Amygdala (tissue), 56 donors: Measurements from ENCODE around the gene CLEC4F.
"Not testable (repeated sequence)": the region's sequence is repeated elsewhere in the genome, so short reads cannot be mapped to it uniquely, and the experiment has no call there.

ENCODE experiments used
- DNase-seq, 56 donors: peaks; one replicate each; lab custom pipeline; 2025; lab: John Stamatoyannopoulos, UW

The CLEC4F gene

DNA sequence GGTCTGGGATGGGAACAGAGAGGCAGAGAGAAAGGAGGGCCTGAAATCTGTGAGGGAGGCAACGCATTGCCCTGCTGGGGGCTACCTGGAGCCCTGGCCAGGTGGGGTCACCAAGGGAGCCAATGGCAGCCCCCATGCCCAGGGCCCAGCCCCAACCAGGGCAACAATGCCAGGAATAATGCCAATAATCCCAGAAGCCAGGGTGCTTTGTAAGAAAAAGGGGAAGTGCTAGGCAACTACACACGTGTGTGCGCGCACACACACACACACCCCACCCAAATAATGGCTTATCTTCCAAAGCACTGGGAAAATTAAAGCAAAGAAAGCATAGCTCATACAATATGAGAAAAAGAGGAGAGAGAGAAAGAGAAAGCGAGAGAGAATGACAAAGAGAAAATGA, 7.0 kb upstream of the CLEC4F start:
- DNase-seq = no peak

DNA sequence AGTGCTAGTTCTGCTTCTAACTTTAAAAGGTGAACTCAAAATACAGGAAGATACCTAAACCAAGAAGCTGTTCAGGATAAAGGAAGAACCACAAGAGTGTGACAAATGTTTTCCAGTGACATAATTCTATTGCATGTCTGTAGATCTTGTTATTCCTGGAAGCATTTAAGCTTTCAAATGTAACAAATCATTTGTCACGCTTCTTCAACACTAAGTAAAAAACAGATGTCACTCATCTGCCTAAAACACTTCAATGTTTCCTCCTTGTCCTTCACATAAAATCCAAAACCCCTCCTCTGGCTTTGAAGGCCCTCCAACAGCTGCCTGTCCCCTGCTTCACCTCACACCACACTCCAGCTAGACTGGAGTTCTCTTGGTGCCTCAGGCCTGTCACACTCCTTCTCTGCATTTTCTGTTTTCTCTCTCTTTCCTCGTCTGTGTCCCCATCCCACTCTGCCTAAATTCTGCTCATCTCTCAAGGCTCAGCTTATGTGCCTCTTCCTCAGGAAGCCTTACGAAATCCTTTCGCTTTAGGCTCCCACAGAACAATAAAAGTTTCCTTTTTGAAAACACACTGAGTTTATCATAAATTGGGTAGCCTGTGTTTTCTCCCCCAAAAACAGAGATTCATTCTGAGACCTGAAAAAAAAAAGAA, 6.4 kb upstream of the CLEC4F start:
- no peak for DNase-seq

DNA sequence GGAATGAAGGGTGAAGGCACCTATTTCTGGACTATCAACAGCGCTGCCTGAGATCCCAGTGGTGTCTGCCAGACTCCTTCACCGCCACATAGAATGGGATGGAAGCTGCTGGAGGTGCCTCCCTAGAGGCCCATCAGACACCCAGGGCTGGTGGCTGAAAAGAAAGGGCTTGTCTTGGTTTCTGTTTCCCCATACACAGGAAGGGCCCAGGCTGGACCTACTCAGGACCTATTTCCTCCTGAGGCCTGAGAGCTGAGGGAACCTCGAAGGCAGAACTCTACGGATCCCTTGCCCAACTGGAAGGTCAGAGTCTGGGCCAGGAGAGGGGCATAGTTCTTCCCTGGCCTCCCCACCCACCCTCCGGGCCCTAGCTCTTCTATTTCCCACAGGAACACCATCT, 2.9 kb upstream of the CLEC4F start:
- no peak for DNase-seq

DNA sequence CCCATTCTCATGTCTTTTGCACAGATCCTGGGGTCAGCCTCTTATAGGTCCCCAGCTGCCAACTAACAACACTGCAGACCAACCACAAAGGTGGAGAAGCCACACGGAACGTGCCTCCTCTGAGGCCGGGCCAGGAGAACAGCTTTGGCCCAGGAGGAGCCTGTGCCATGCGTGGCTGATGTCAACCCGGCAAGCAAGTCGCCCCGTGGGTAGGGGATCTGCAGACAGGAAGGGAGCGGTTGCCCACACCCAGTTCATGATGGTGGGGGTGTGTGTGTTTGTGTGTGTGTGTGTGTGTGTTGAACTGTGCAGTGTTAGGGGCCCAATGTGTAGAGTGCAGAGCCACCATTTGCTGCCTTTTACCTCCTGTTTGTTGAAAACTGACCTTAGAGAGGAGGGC, 2.4 kb upstream of the CLEC4F start:
- DNase-seq = no peak

DNA sequence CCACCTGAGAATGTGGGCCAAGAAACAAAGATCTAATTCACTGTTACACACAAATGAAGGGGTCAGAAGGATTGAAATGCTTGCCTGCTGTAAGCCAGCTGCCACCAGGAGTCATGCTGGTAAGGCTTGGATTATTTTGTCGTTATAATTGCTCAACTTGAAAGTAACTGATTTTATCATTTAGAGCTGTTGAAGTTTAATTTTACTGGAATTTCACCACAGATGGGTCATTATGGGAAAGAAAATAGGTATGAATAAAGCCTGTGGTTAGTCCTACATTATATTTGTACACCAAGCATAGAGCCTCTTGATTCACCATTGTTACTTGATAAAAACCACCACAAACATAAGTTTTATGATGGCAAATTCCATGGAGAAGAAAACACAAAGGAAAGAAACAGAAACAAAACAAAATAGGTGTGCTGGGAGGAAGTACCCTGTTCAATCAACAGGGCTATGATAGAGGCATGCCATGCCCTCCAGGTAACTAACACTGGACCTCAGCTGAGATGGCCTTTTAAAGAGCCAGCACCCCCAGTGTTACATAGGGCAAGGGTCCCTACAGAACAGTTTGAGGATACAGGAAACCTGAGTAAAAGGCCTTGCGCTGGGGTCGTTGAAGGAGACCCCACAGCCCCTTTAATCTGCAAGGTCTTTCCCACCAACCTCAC, 3.0 kb downstream of the CLEC4F start:
- DNase-seq = no peak

DNA sequence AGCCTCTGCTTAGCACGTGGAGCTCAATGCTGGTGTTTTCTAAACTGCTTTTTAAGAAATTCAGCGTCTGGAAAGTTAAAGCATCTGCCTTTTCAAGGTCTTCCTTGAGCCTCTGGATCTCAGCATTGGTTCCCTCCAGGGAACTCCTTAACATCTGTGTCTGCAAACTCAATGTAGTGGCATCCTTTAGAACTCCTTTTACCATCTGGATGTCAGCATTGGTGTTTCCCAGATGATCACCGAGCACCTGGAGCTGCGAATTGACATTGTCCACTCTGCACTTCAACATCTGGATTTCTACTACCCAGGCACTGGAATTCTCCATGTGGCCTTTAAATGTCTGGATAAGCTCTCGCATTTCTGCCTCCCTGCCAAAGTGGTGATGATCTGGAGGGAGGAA, 3.7 kb downstream of the CLEC4F start:
- DNase-seq = no peak

DNA sequence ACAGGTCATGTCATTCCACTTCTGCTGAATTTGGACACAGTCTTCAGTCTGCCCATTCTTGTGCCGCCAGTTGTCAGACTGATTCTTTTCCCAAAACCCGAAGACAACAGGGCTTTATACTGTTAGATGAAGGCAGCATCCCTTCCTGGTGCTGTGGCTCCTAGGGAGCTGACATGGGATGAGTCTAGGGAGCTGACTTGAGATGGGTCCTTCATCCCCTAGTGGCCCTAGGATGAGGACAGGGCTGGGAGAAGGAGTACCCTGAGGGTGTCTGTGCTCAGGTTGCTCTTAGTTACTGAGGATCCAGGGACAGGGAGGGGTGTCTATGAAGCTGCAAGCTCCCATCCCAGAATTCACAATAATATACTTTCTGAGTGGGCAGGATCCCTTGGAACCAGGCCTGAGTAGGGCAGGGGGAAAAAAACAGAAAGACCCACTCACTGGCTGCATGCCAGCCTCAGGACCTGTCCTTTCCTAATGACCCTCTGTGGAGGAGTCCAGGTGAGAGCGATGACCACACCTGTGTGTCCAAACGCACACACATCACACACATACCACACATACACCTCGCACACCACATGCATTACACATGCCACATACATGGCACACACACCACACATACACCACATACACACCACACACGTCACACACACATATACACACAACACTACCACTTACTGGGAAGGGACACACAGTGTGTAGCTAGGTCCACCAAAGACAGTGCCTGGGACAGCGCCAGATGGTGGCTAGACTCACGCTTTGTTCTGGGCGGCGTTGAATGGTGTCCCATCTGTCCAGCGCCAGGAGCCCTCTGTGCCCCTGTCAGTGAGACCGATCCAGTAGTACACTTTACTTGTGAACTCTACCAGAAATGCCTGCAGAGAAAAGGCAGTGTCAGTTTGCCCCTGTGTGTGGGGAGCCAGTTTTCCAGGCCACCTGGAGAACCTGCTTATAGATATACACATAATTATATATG, 11.1 kb downstream of the CLEC4F start:
- DNase-seq = no peak

DNA sequence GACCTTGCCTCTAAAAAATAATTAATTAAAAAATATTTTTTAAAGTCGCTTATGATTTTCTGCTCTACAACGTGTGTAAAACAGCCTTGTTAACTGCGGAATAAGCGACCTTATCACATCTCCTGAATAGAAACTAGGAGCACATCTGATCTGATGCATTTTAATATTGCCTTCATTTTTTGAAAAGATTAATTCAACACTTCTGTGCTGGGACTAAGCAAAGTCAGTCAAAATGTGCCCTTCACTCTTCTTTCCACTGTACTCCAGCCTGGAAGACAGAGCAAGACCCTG, 12.6 kb downstream of the CLEC4F start:
- no peak for DNase-seq

DNA sequence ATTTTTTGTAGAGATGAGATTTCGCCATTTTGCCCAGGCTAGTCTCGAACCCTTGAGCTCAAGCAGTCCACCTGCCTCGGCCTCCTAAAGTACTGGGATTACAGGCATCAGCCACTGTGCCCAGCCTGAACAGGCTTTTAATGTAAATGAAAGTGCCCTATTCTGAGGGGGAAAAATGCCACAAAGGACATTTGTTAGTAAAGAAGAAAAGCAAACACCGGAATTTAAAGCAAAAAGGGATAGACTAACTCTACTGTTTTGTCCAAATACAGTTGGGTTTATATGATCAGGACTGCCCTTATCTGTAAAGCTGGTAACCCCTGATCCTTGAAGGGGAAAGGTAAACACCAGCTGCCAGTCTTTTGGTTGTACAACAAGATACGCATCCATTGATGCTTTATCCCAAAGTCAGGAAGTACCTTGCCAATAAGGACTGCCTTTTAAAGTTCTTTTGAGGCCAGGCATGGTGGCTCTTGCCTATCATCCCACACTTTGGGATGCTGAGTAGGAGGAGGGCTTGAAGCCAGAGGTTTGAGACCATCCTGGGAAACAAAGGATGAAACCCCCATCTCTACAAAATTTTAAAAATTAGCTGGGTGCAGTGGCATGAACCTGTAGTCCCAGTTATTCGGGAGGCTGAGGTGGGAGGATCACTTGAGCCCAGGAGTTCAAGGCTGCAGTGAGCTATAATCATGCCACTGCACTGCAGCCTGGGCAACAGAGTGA, 13.1 kb downstream of the CLEC4F start:
- DNase-seq = no peak

DNA sequence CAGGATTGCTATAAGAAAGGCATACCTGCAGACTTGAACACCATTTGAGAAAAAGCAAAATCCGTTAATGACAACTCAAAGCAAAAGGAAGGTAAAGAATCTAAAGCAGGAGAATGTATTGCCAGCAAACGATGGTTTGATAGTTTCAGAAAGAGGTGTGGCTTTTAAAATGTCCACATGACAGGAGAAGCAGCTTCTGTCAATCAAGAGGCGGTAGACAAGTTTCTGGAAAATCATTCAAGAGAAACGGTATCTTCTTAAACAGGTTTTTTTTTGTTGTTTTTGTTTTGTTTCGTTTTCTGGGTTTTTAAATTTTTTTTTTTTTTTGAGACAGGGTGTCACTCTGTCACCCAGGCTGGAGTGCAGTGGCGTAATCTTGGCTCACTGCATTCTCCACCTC, 13.8 kb downstream of the CLEC4F start:
- no peak for DNase-seq

DNA sequence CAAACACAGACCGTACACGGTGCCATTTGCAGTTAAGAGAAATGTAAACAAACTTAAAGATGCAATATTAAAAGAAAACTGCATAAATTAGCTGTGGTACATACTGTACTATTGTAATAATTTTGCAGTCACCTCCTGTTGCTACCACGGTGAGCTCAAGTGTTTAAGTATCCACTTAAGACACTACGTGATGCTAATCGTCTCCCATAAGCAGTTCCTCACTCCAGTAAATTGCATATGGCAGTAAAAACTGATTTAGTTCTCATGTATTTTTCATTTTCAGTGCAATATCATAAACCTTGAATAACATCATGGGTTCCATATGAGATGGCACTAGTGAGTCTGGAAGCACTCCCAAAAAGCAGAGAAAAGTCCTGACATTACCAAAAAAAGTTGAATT, 14.4 kb downstream of the CLEC4F start:
- DNase-seq = no peak

DNA sequence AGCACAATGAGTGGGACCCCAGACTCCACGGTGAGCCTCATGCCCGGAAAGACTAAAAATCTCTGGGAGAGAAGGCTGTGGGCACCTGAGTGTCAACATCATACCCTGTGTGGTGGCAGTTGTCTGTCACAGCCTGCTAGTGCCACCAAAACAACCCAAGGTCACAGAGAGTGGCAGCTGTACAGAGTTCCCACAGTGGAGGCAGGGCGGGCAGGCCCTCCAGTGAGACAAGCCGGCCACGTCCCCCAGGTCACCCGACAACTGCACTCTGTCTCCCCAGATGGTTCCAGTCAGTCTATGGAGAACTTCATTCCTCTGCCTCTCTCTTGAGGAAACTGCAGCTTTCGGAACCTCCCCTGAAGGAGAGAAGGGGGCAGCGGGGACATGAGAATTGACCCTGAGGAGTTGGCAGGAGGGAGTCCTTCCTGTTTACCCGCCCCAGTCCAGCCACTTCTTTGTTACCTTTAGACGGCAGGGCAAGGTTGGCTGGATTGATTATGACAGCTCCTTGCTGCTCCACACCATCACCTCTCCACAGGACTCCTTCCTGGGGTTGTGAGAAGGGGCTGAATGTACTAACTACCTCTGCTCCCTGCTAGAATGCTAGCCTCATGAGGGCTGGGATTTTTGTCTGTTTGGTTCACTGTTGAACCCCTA, 18.7 kb downstream of the CLEC4F start:
- no peak for DNase-seq

DNA sequence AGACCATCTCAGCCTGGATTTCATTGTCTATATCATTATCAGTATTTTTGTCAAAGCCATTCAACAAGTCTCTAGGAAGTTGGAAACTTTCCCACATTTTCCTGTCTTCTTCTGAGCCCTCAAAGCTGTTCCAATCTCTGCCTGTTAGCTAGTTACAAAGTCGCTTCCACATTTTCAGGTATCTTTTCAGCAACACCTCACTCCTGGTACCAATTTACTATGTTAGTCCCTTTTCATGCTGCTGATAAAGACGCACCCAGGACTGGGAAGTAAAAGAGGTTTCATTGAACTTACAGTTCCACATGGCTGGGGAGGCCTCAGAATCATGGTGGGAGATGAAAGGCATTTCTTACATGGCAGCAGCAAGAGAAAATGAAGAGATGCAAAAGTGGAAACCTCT, 20.7 kb downstream of the CLEC4F start:
- DNase-seq = no peak

DNA sequence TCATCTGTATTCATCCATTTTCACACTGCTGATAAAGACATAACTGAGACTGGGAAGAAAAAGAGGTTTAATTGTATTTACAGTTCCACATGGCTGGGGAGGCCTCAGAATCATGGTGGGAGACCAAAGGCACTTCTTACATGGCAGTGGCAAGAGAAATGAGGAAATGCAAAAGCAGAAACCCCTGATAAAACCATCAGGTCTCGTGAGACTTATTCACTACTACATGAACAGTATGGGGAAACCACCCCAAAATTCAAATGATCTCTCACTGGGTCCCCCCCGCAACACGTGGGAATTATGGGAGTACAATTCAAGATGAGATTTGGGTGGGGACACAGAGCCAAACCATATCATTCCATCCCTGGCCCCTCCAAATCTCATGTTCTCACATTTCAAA, 22.4 kb downstream of the CLEC4F start:
- not testable (repeated sequence) for DNase-seq

DNA sequence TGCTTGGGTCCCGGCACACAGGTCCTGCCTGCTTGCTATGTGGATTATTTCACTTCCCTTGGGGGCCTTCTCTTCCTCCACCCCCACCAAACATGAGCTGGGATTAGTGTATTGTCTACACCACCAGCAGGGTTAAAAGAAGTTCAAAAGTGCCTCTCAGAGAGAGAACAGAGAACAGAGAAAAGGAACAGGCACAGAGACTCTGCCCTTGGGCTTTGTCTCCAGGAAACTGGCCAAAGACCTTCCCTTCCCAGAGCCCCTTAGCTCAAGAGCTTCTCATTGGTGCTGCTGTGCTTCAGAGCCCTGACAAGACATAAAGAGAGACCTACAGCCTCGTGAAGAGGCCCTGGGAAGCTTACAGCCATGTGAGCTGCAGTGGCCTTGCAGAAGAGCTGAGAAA, 22.9 kb downstream of the CLEC4F start:
- no peak for DNase-seq

DNA sequence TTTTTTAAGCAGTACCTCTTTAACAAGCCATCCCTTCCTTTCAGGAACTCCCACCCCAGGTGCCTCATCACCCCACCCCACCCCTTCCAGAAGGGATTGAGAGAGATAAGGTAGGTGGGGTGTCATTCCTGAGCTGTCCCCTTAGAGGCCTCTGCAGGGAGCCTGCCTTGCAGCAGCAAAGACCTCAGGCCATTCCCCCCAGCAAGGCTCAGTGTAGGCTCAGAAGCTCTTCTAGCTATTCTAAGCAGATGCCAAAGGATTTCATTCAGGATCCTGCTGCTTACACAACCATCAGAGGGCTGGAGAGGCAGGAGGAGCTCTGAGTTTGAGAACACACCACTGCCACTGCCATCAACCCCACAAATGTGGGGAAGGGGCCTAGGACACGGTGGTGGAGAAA, 24.1 kb downstream of the CLEC4F start:
- DNase-seq = no peak

DNA sequence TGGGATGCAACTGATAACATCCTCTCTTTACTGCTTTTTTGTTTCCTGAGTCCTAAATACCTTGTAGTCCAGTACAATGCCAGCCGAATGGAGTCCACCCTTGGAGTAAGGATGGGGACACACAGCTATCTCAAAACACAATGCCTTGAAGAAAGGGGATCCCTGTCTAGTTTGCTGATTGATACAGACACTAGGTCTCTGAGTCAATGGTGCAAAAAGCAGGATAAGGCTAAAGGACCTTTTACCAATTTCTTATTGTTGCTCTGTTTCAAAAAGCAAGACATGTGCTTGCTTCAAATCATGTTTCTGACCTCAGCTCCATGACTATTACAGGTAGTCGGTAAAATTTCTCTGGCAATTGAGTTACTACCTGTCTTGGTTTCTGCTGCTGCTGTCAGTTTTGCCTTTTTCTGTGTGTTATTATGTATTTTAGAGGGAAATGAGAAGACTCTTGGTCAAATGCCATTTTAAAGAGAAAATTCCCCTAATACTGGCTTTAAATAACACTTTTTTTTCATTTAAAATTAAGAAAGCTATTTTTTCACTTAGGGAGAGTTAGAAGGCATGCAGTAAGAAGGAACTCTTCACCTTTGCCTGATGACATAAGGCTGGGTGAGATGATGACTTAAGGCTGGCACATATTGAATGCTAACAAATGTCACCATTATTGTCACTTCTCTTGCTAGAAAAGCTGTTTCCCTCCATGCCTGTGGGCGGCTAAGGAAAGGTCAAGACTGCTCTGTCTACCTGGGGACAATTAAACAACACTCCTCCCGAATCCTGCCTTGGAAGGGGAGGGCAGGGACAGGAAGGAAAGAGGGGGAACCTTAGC, 25.0 kb downstream of the CLEC4F start:
- no peak for DNase-seq

DNA sequence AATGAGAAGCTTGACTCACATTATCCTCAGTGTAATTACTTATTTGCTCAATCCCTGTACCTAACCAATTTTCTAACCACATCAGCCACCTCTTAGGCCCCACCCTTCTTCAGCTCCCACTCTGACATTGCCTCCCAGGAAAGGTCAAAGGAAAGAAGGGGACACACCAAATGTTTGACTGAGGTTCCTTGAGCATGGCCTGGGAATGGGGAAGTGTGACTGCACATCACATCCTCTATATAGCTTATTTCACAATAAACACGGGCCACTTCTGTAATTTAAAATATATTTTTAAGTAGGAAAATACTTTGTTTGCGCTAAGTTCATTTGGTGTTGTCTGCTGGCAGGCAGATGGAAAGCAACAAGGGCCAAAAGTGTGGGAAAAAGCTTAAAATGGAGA, 26.9 kb downstream of the CLEC4F start:
- DNase-seq = peak in 1 of 56 donors; percentile 2

DNA sequence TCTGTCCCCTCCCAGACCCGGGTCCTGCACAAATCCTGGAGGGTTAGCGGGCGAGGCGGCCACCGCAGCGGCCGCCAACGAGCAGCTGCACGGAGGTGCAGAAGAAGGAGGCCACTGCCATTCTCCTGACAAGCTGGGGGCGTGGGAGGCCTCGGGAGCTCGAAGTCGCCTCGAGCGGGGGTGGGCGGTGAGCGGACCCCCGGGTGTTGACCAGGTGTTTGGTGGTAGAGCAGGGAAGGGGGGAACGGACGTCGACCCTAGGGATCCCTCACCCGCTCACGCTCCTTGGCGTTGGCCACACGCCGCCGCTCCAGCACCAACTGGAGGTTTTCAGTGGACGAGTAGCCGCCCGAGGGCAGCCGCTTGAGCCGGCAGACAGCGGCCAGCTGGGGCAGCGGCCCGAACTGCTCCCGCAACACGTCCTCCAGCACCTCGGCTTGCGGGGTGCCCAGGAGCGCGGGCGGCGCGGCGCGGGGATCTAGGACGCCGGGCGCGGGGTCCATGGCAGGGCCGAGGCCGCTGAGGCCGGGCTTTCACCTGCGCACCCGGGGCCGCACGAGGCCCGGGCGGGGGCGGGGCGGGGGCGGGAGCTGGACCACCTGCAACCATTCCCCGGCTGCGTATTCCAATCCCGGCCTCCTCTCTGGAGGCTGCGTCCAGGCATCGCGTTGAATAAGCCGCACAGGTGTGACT, 30.1 kb downstream of the CLEC4F start, which contains the start of gene FIGLA:
Gene FIGLA, minus strand, starts transcription at position 508 of the 693 bp plus-strand sequence. Its CDS starts 5 bp downstream, at position 503.
- no peak for DNase-seq
